ENCODE data around the gene NMT1.

Gene NMT1

DNA sequence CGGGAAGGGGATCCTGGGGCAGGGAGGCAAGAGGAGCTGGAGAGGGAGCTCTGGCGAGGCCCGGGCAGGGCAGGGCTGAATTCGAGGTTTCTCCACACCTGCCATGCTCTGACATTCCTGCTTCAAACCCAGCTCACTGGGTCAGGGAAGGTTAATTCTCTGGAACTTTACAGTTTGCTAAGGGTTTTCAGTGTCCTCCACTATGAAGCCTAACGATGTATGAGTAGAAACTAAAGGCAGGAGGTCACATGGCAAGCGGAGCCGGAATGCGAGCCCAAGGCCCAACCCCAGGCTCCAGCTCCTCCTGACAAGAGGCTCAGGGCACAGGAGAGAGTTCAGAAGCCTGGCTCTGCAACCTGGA, 38.8 kb upstream of the NMT1 start:
- no peak overlapping the region for H2AFZ ChIP-seq (ENCODE audit: low read depth, low read length)
- H4K20me1 ChIP-seq (ENCODE audit: insufficient read depth, low read length): 0 out of 2 replicates have a peak, but pooled peaks cover 6% of the 10 kb centered on the region
- TF ChIP-seq, protein P1, sequence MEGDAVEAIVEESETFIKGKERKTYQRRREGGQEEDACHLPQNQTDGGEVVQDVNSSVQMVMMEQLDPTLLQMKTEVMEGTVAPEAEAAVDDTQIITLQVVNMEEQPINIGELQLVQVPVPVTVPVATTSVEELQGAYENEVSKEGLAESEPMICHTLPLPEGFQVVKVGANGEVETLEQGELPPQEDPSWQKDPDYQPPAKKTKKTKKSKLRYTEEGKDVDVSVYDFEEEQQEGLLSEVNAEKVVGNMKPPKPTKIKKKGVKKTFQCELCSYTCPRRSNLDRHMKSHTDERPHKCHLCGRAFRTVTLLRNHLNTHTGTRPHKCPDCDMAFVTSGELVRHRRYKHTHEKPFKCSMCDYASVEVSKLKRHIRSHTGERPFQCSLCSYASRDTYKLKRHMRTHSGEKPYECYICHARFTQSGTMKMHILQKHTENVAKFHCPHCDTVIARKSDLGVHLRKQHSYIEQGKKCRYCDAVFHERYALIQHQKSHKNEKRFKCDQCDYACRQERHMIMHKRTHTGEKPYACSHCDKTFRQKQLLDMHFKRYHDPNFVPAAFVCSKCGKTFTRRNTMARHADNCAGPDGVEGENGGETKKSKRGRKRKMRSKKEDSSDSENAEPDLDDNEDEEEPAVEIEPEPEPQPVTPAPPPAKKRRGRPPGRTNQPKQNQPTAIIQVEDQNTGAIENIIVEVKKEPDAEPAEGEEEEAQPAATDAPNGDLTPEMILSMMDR (IDR thresholded peaks at IDR 0.05; ENCODE audit: borderline replicate concordance, extremely low read depth, low read length, poor library complexity, severe bottlenecking): no peak
- no peak for TF ChIP-seq EZH2 (IDR thresholded peaks at IDR 0.05; ENCODE audit: borderline replicate concordance, low read depth, low read length, severe bottlenecking)
- peaks cover 5% of the 10 kb centered on the region for H3K27me3 ChIP-seq (ENCODE audit: insufficient read depth, low read length, poor library complexity)
- no peaks in the 10 kb centered on the region for H3K79me2 ChIP-seq (ENCODE audit: insufficient read depth, low read length)
- no peak for DNase-seq
- peak overlapping the region; percentile 35 for H3K4me2 ChIP-seq (ENCODE audit: insufficient read depth, low read length)
- no peak for ATAC-seq (ENCODE audit: insufficient read depth, low read depth)
- H3K9ac ChIP-seq (ENCODE audit: low read depth, low read length): peak overlapping the region; percentile 25; the same call in 1 of the 2 replicates
- H3K4me3 ChIP-seq (ENCODE audit: low read depth in 1 of 2, low read length in 2 of 2): no peak overlapping the region
- peaks cover 29% of the 10 kb centered on the region for H3K4me1 ChIP-seq (ENCODE audit: insufficient read depth, low read length)
- peaks cover 35% of the 10 kb centered on the region for H3K36me3 ChIP-seq (ENCODE audit: insufficient read depth, low read length)
- no peak overlapping the region for H3K27ac ChIP-seq (ENCODE audit: low read length)
- H3K9me3 ChIP-seq (ENCODE audit: insufficient read depth, low read length, severe bottlenecking): no peaks in the 10 kb centered on the region

GRCh38 chr17:45022655-45023339, 38.3 kb upstream of the NMT1 start:
- peaks cover 5% of the 10 kb centered on the region for H3K27me3 ChIP-seq (ENCODE audit: insufficient read depth, low read length, poor library complexity)

DNA sequence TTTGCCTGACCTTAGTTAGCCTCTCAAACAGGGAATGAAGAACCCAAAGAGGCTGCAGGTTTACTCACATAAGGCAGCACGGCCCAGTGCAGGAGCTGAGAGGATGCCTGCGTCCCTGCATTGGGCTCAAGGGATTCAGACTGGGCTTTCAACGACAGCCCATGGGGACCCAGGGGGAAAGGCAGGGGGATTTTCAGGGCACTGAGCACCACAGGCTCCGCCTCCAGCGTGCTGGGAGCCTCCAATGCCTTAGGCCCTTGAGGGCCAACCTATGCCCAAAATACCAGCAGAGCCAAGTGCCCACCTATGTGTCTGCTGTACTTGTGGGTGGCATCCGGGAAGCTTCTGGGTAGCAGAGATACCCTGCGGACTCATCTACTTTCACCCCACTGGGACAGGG, 32.0 kb upstream of the NMT1 start:
- Histone ChIP-seq H3K79me2 (ENCODE audit: insufficient read depth, low read length) (no peaks in the 10 kb centered on the region), H3K27ac (ENCODE audit: low read length) (no peak overlapping the region), H3K36me3 (ENCODE audit: insufficient read depth, low read length) (peaks cover 70% of the 10 kb centered on the region), H3K4me3 (ENCODE audit: low read depth in 1 of 2, low read length in 2 of 2) (no peak overlapping the region), H4K20me1 (ENCODE audit: insufficient read depth, low read length) (no peaks in the 10 kb centered on the region), H3K27me3 (ENCODE audit: insufficient read depth, low read length, poor library complexity) (no peaks in the 10 kb centered on the region), H3K4me1 (ENCODE audit: insufficient read depth, low read length) (no peaks in the 10 kb centered on the region), H2AFZ (ENCODE audit: low read depth, low read length) (no peak overlapping the region), H3K9ac (ENCODE audit: low read depth, low read length) (no peak overlapping the region), H3K4me2 (ENCODE audit: insufficient read depth, low read length) (no peak overlapping the region), H3K9me3 (ENCODE audit: insufficient read depth, low read length, severe bottlenecking) (no peaks in the 10 kb centered on the region)
- no peak for TF ChIP-seq EZH2 (IDR thresholded peaks at IDR 0.05; ENCODE audit: borderline replicate concordance, low read depth, low read length, severe bottlenecking)
- TF ChIP-seq, protein P1 (IDR thresholded peaks at IDR 0.05; ENCODE audit: borderline replicate concordance, extremely low read depth, low read length, poor library complexity, severe bottlenecking): no peak
- DNase-seq: no peak
- no peak for ATAC-seq (ENCODE audit: insufficient read depth, low read depth)

More at GRCh38 chr17:45022655-45023339, 38.3 kb upstream of the NMT1 start:
- no peak overlapping the region for H3K4me3 ChIP-seq (ENCODE audit: low read depth in 1 of 2, low read length in 2 of 2)
- H4K20me1 ChIP-seq (ENCODE audit: insufficient read depth, low read length): 0 out of 2 replicates have a peak, but pooled peaks cover 6% of the 10 kb centered on the region
- no peak overlapping the region for H3K4me2 ChIP-seq (ENCODE audit: insufficient read depth, low read length)
- H3K9ac ChIP-seq (ENCODE audit: low read depth, low read length): peak overlapping the region; percentile 25; the same call in 1 of the 2 replicates
- no peak overlapping the region for H2AFZ ChIP-seq (ENCODE audit: low read depth, low read length)
- TF ChIP-seq EZH2 (IDR thresholded peaks at IDR 0.05; ENCODE audit: borderline replicate concordance, low read depth, low read length, severe bottlenecking): no peak
- TF ChIP-seq, protein P1 (IDR thresholded peaks at IDR 0.05; ENCODE audit: borderline replicate concordance, extremely low read depth, low read length, poor library complexity, severe bottlenecking): no peak
- no peak overlapping the region for H3K27ac ChIP-seq (ENCODE audit: low read length)
- H3K36me3 ChIP-seq (ENCODE audit: insufficient read depth, low read length): peaks cover 36% of the 10 kb centered on the region
- no peaks in the 10 kb centered on the region for H3K79me2 ChIP-seq (ENCODE audit: insufficient read depth, low read length)
- DNase-seq: no peak
- ATAC-seq (ENCODE audit: insufficient read depth, low read depth): no peak
- no peaks in the 10 kb centered on the region for H3K9me3 ChIP-seq (ENCODE audit: insufficient read depth, low read length, severe bottlenecking)
- peaks cover 29% of the 10 kb centered on the region for H3K4me1 ChIP-seq (ENCODE audit: insufficient read depth, low read length)
